Nephron progenitor cell (in vitro differentiated cells): ENCODE data around the gene NUCB1.

Experiments
- DNase-seq: peaks from one replicate; pipeline ENCODE4 v3.0.0; 2021
- H3K27ac Mint-ChIP-seq: 2 replicates; pipeline ENCODE4 v1.8.0; 2021; ENCODE audit warnings: mild to moderate bottlenecking, moderate library complexity, mixed read lengths
- H3K27me3 Mint-ChIP-seq: 2 replicates; pipeline ENCODE4 v1.8.0; 2021; ENCODE audit warnings: mild to moderate bottlenecking, low read depth, mixed read lengths; ENCODE audit not compliant: poor library complexity
- H3K36me3 Mint-ChIP-seq: 2 replicates; pipeline ENCODE4 v1.8.0; 2021; ENCODE audit warnings: low read depth, mixed read lengths
- H3K4me1 Mint-ChIP-seq: 2 replicates; pipeline ENCODE4 v1.8.0; 2021; ENCODE audit warnings: mixed read lengths
- H3K4me3 Mint-ChIP-seq: 2 replicates; pipeline ENCODE4 v1.8.0; 2021; ENCODE audit warnings: mild to moderate bottlenecking, moderate library complexity, mixed read lengths
- H3K9me3 Mint-ChIP-seq: 2 replicates; pipeline ENCODE4 v1.8.0; 2021; ENCODE audit warnings: mild to moderate bottlenecking, moderate library complexity, mixed read lengths
- CTCF ChIP-seq: fragments of 200-600 bp; sonication (generic); IDR thresholded peaks from 2 replicates; pipeline ENCODE4 v1.5.0; 2021; ENCODE audit warnings: antibody characterized with exemption

NUCB1 gene

GRCh38 chr19:48962029-48962848 lies 62.1 kb downstream of the NUCB1 start:
- no peak for DNase-seq

GRCh38 chr19:48962849-48963165 lies 62.7 kb downstream of the NUCB1 start:
- no peak for TF ChIP-seq CTCF
- peaks cover 7% of the 10 kb centered on the region for H3K27me3 Mint-ChIP-seq
- no peak for DNase-seq
- peaks cover 42% of the 10 kb centered on the region for H3K36me3 Mint-ChIP-seq
- no peaks in the 10 kb centered on the region for H3K9me3 Mint-ChIP-seq
- H3K4me3 Mint-ChIP-seq = peak overlapping the region; percentile 54
- H3K27ac Mint-ChIP-seq = peak overlapping the region; percentile 98
- H3K4me1 Mint-ChIP-seq = peaks cover 63% of the 10 kb centered on the region

More at GRCh38 chr19:48962029-48962848, 62.1 kb downstream of the NUCB1 start:
- peaks cover 43% of the 10 kb centered on the region for H3K36me3 Mint-ChIP-seq
- peak overlapping the region; percentile 98 for H3K27ac Mint-ChIP-seq
- H3K9me3 Mint-ChIP-seq = no peaks in the 10 kb centered on the region
- peak overlapping the region; percentile 54 for H3K4me3 Mint-ChIP-seq
- no peak for TF ChIP-seq CTCF
- H3K4me1 Mint-ChIP-seq = peaks cover 60% of the 10 kb centered on the region
- H3K27me3 Mint-ChIP-seq = peaks cover 7% of the 10 kb centered on the region

GRCh38 chr19:48963371-48964204 lies 63.5 kb downstream of the NUCB1 start:
- Mint-ChIP-seq H3K27ac (peak overlapping the region; percentile 94), H3K4me3 (peak overlapping the region; percentile 99), H3K9me3 (no peaks in the 10 kb centered on the region), H3K4me1 (peaks cover 63% of the 10 kb centered on the region), H3K36me3 (peaks cover 41% of the 10 kb centered on the region), H3K27me3 (peaks cover 7% of the 10 kb centered on the region)
- no peak for TF ChIP-seq CTCF
- peak; percentile 61 for DNase-seq

GRCh38 chr19:48964205-48965039 lies 64.3 kb downstream of the NUCB1 start:
- H3K36me3 Mint-ChIP-seq = peaks cover 39% of the 10 kb centered on the region
- H3K4me3 Mint-ChIP-seq = peak overlapping the region; percentile 99
- TF ChIP-seq CTCF = no peak
- peaks cover 63% of the 10 kb centered on the region for H3K4me1 Mint-ChIP-seq
- H3K27ac Mint-ChIP-seq = peak overlapping the region; percentile 94
- no peak for DNase-seq
- peaks cover 7% of the 10 kb centered on the region for H3K27me3 Mint-ChIP-seq
- H3K9me3 Mint-ChIP-seq = no peaks in the 10 kb centered on the region

- TF ChIP-seq CTCF = no peak
- peaks cover 46% of the 10 kb centered on the region for H3K36me3 Mint-ChIP-seq
- H3K27me3 Mint-ChIP-seq = peaks cover 7% of the 10 kb centered on the region
- no peaks in the 10 kb centered on the region for H3K9me3 Mint-ChIP-seq
- H3K4me3 Mint-ChIP-seq = peak within 1 kb of the TSS; percentile 99
- peak; percentile 94 for DNase-seq
- H3K27ac Mint-ChIP-seq = peak within 1 kb of the TSS; percentile 94
- peaks cover 70% of the 10 kb centered on the region for H3K4me1 Mint-ChIP-seq
These were observed 65.1 kb downstream of the NUCB1 start, which contains the start of gene FTL for GRCh38 chr19:48965040-48965805. Gene FTL (plus strand): TSS chr19:48965309. CDS start chr19:48965508, 199 bp downstream.
